A172 (cell line): ENCODE data around the gene NKX1-1. TPM values are rescaled to one million over a fixed set of nuclear protein-coding genes. Genes with fewer than 3 reads are reported as not detected.
A peak's percentile ranks its signal among the peaks of the same experiment; 100 is the strongest.

ENCODE experiments used
- DNase-seq: peaks from one replicate; pipeline ENCODE4 v3.0.0-alpha.2; 2015; ENCODE audit warnings: low spot score
- total RNA-seq: library from RNA; depleted of rRNA; stranded (reverse); fragments of >200 nt; shearing (Covaris generic); gene quantifications from 2 replicates; pipeline ENCODE4 v1.2.3, GENCODE V29; 2014

Gene NKX1-1
- total RNA-seq, 1 experiment from 2014 or later, result not detected

- DNase-seq, result no peak
Measured at GRCh38 chr4:1416948-1417260, 10.7 kb upstream of the NKX1-1 start.

GRCh38 chr4:1416051-1416947 is 10.1 kb upstream of the NKX1-1 start:
- DNase-seq, result no peak

GRCh38 chr4:1415681-1415981 is 9.4 kb upstream of the NKX1-1 start:
- DNase-seq, result no peak

- DNase-seq, result no peak
Measured at GRCh38 chr4:1414831-1415680, 8.8 kb upstream of the NKX1-1 start.

GRCh38 chr4:1413687-1414479 is 7.6 kb upstream of the NKX1-1 start:
- no peak for DNase-seq

- DNase-seq, result no peak
Measured at GRCh38 chr4:1413204-1413663, 7.0 kb upstream of the NKX1-1 start.

- no peak for DNase-seq
Measured at GRCh38 chr4:1412376-1413203, 6.3 kb upstream of the NKX1-1 start.

- no peak for DNase-seq
Measured at GRCh38 chr4:1411436-1412375, 5.5 kb upstream of the NKX1-1 start.

- DNase-seq, result peak; percentile 11
Measured at GRCh38 chr4:1410491-1411325, 4.5 kb upstream of the NKX1-1 start.

GRCh38 chr4:1409491-1410425 is 3.5 kb upstream of the NKX1-1 start:
- no peak for DNase-seq

- DNase-seq, result no peak
Measured at GRCh38 chr4:1409079-1409478, 2.8 kb upstream of the NKX1-1 start.

- no peak for DNase-seq
Measured at GRCh38 chr4:1408418-1408817, 2.2 kb upstream of the NKX1-1 start.

- DNase-seq, result no peak
Measured at GRCh38 chr4:1407657-1408333, 1.6 kb upstream of the NKX1-1 start.

GRCh38 chr4:1406981-1407656 is 877 bp upstream of the NKX1-1 start:
- no peak for DNase-seq

GRCh38 chr4:1405636-1406393 is 427 bp downstream of the NKX1-1 start:
- no peak for DNase-seq

GRCh38 chr4:1405254-1405635 is 997 bp downstream of the NKX1-1 start:
- no peak for DNase-seq
